BLaER1 treated with 17β-estradiol and CSF1 and Interleukin-3, amounts not matched to agents 10 nM and 100 nM (cell line): Measurements from ENCODE around the gene NLK.
"Not testable (repeated sequence)": the region's sequence is repeated elsewhere in the genome, so short reads cannot be mapped to it uniquely, and the experiment has no call there.

ENCODE experiments used
- H3K27ac ChIP-seq, 11 experiments: shearing (Covaris generic); formaldehyde crosslinking; 2 replicates each; pipeline ENCODE4 v1.8.1; 2022
- H3K27me3 ChIP-seq, 11 experiments: shearing (Covaris generic); formaldehyde crosslinking; 2 replicates each; pipeline ENCODE4 v1.8.1; 2022
- H3K36me3 ChIP-seq, 11 experiments: shearing (Covaris generic); formaldehyde crosslinking; 2 replicates each; pipeline ENCODE4 v1.8.1; 2022
- H3K4me1 ChIP-seq, 10 experiments: shearing (Covaris generic); formaldehyde crosslinking; 2 replicates each; pipeline ENCODE4 v1.8.1; 2022
- H3K4me2 ChIP-seq, 11 experiments: shearing (Covaris generic); formaldehyde crosslinking; 2 replicates each; pipeline ENCODE4 v1.8.1; 2022
- H3K4me3 ChIP-seq, 10 experiments: shearing (Covaris generic); formaldehyde crosslinking; 2 replicates each; pipeline ENCODE4 v1.8.1; 2022
- H3K9ac ChIP-seq, 11 experiments: shearing (Covaris generic); formaldehyde crosslinking; 2 replicates each; pipeline ENCODE4 v1.8.1; 2022
- H3K9me3 ChIP-seq, 11 experiments: shearing (Covaris generic); formaldehyde crosslinking; replicated peaks in 1 of 11; 2 replicates each; pipeline ENCODE4 v1.8.1; 2022
- H4K20me1 ChIP-seq, 11 experiments: shearing (Covaris generic); formaldehyde crosslinking; 2 replicates each; pipeline ENCODE4 v1.8.1; 2022
- Cebpa-rat ChIP-seq, 11 experiments: shearing (Covaris generic); IDR thresholded peaks; 2 replicates each; pipeline ENCODE4 v1.8.1; 2022

The NLK gene

DNA sequence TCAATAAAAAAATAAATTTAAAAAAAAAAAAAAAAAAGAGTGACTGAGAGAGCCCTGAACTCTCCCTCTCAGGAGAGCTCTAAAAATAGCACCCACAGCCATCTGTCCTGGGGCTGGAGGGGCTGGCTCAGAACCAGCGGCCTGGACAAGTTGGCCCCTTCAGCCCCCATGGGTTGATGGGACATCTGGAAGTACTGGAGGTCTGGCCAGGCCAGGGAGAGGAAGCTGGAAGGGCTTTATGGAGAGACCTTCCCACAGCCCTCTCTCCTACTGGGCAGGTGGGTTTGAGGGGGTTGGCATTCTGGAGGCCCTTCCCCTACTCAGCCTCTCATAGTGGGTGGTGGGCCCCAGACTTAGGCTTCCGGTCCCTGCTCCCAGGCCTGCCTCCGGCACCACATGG lies 182.8 kb downstream of the NLK start:
- no peaks in the 10 kb centered on the region for H3K27me3 ChIP-seq
- H3K4me3 ChIP-seq = no peak overlapping the region
- H3K9ac ChIP-seq = no peak overlapping the region
- H3K27ac ChIP-seq = no peak overlapping the region
- H3K4me1 ChIP-seq = no peaks in the 10 kb centered on the region
- H3K9me3 ChIP-seq = peaks cover 0 to 32% (median 11%) of the 10 kb centered on the region in 11 experiments; a peak in 14 of 22 replicates
- H3K4me2 ChIP-seq = no peak overlapping the region
- H4K20me1 ChIP-seq = no peaks in the 10 kb centered on the region
- H3K36me3 ChIP-seq = no peaks in the 10 kb centered on the region
- no peak for TF ChIP-seq Cebpa-rat (IDR thresholded peaks at IDR 0.05)

- Histone ChIP-seq H3K4me2 (no peak overlapping the region), H3K9me3 (peaks cover 0 to 32% (median 11%) of the 10 kb centered on the region in 11 experiments; a peak in 14 of 22 replicates), H3K27me3 (no peaks in the 10 kb centered on the region), H3K4me3 (no peak overlapping the region), H3K4me1 (no peaks in the 10 kb centered on the region), H4K20me1 (no peaks in the 10 kb centered on the region), H3K27ac (no peak overlapping the region), H3K36me3 (no peaks in the 10 kb centered on the region), H3K9ac (no peak overlapping the region)
- TF ChIP-seq Cebpa-rat (IDR thresholded peaks at IDR 0.05) = no peak
Measured at GRCh38 chr17:28225867-28226266, 183.4 kb downstream of the NLK start.

- Histone ChIP-seq H3K9me3 (peaks cover 0 to 28% (median 11%) of the 10 kb centered on the region in 11 experiments; a peak in 14 of 22 replicates), H3K4me2 (no peak overlapping the region), H3K27ac (no peak overlapping the region), H3K9ac (no peak overlapping the region), H3K4me1 (no peaks in the 10 kb centered on the region), H4K20me1 (no peaks in the 10 kb centered on the region), H3K36me3 (no peaks in the 10 kb centered on the region), H3K27me3 (no peaks in the 10 kb centered on the region), H3K4me3 (no peak overlapping the region)
- no peak for TF ChIP-seq Cebpa-rat (IDR thresholded peaks at IDR 0.05)
Measured at GRCh38 chr17:28226563-28227315, 184.3 kb downstream of the NLK start.

DNA sequence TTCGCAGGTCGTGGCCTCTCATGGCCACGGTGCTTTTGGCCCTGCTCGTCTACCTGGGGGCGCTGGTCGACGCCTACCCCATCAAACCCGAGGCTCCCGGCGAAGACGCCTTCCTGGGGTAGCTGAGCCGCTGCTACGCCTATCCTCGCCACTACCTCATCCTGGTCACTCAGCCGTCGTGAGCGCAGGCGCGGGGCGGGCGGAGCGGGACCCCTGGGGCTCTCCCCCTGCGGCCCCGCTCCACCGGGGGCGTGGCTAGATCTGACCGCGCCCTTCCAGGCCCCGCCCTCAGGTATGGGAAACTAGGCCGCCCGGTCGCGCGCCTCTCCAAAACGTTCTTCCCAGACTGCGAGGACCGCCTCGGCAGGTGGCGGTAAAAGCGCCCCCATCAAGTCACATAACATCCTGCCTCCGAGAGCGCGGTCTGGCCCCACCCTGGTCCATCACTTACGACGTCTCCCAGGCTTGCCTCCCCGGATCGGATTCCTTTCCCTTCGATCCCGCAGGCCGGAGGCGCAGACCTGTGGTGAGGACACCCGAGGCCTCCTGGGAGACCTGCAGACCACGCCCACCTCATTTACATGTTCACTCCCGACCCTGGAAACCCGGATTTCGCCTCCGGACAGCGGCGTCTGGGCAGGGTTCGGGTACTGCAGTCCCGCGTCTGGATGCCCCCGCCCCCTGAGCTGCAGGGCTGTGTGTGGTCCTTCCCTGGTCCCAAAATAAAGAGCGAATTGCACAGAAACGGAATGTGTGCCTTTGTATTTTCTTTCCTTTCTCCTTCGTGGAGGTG lies 185.0 kb downstream of the NLK start:
- no peak overlapping the region for H3K27ac ChIP-seq
- no peaks in the 10 kb centered on the region for H4K20me1 ChIP-seq
- H3K27me3 ChIP-seq = no peaks in the 10 kb centered on the region
- no peaks in the 10 kb centered on the region for H3K36me3 ChIP-seq
- H3K9me3 ChIP-seq = peaks cover 0 to 23% (median 8%) of the 10 kb centered on the region in 11 experiments; a peak in 14 of 22 replicates
- no peaks in the 10 kb centered on the region for H3K4me1 ChIP-seq
- H3K4me2 ChIP-seq = no peak overlapping the region
- no peak overlapping the region for H3K9ac ChIP-seq
- H3K4me3 ChIP-seq = no peak overlapping the region
- no peak for TF ChIP-seq Cebpa-rat (IDR thresholded peaks at IDR 0.05)

GRCh38 chr17:28228109-28228840 lies 185.8 kb downstream of the NLK start:
- Histone ChIP-seq H3K36me3 (no peaks in the 10 kb centered on the region), H3K27me3 (no peaks in the 10 kb centered on the region), H4K20me1 (no peaks in the 10 kb centered on the region), H3K9me3 (peaks cover 0 to 18% (median 3%) of the 10 kb centered on the region in 11 experiments; a peak in 7 of 22 replicates), H3K9ac (no peak overlapping the region), H3K4me2 (no peak overlapping the region), H3K4me1 (no peaks in the 10 kb centered on the region), H3K27ac (no peak overlapping the region), H3K4me3 (no peak overlapping the region)
- TF ChIP-seq Cebpa-rat (IDR thresholded peaks at IDR 0.05) = no peak

DNA sequence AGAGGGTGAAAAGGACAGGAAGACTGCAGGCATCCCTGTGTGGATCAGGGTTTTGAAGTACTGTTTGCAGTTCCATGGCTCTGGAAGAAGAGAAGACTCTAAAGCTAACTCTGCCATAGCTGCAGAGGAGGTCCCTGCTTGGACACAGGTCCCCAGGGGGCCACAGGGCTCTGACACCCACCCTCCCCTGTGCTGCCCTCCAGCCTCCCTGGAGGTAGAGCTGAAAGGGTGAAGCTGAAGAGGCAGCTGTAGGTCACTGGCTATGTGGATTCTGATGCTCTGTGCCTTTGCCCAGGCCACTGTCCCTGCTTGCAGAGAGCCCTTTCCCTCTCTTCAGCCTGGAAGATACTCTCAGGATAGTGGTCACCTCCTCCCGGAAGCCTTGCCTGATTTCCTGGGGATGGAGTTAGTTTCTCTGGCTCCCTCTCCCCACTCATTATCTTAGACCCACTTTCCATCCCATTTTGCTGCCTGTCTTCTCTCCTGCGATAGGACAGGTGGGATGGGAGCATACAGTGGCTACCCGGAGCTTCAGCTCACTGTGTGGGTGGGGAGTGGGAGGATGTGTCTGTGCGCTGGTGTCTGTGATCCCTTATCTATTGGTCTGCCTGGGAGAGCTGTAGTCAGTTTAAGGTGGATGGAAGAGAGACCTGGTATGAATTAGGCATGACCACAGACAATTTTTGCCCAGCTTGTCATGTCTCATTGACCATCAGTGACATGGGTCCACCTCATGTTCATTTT lies 186.7 kb downstream of the NLK start:
- no peak overlapping the region for H3K4me3 ChIP-seq
- H3K4me2 ChIP-seq = no peak overlapping the region
- H3K4me1 ChIP-seq = no peaks in the 10 kb centered on the region
- peaks cover 0 to 16% (median 2%) of the 10 kb centered on the region in 11 experiments; a peak in 7 of 22 replicates for H3K9me3 ChIP-seq
- H4K20me1 ChIP-seq = no peaks in the 10 kb centered on the region
- H3K9ac ChIP-seq = no peak overlapping the region
- no peak overlapping the region for H3K27ac ChIP-seq
- H3K27me3 ChIP-seq = no peaks in the 10 kb centered on the region
- H3K36me3 ChIP-seq = no peaks in the 10 kb centered on the region
- TF ChIP-seq Cebpa-rat (IDR thresholded peaks at IDR 0.05) = no peak

DNA sequence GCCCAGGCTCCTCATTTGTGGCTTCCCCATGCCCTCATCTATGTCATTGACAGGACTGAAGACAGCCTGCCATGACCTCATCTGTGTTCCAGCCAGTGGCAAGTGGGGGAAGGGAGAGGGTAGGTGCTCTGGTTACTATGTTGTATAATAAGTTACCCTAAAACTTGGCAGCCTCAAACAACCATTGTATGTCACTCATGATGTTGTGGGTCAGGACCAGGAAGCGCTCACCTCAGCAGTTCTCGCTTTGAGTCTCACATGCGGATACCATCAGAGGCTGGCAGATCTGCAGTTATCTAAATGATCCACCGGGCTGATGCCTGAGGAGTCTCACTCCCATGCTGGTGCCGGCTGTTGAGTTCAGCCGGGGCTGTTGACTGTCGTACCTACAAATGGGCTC lies 187.5 kb downstream of the NLK start:
- H3K9me3 ChIP-seq = peaks cover 0 to 14% (median 0%) of the 10 kb centered on the region in 11 experiments; a peak in 5 of 22 replicates
- no peak for TF ChIP-seq Cebpa-rat (IDR thresholded peaks at IDR 0.05)
- H4K20me1 ChIP-seq = no peaks in the 10 kb centered on the region
- H3K27me3 ChIP-seq = no peaks in the 10 kb centered on the region
- no peak overlapping the region for H3K4me2 ChIP-seq
- H3K4me3 ChIP-seq = no peak overlapping the region
- no peak overlapping the region for H3K27ac ChIP-seq
- H3K9ac ChIP-seq = no peak overlapping the region
- no peaks in the 10 kb centered on the region for H3K36me3 ChIP-seq
- no peaks in the 10 kb centered on the region for H3K4me1 ChIP-seq

GRCh38 chr17:28230607-28231006 lies 188.1 kb downstream of the NLK start:
- H3K4me1 ChIP-seq, H4K20me1 ChIP-seq, H3K4me3 ChIP-seq, H3K36me3 ChIP-seq, H3K27ac ChIP-seq, H3K9ac ChIP-seq, H3K4me2 ChIP-seq, H3K27me3 ChIP-seq: not testable (repeated sequence)
- H3K9me3 ChIP-seq = peaks cover 0 to 10% (median 0%) of the 10 kb centered on the region in 11 experiments; a peak in 5 of 22 replicates

GRCh38 chr17:28231624-28232023 lies 189.1 kb downstream of the NLK start:
- H3K9ac ChIP-seq, H4K20me1 ChIP-seq, H3K4me1 ChIP-seq, H3K27ac ChIP-seq, H3K36me3 ChIP-seq, H3K27me3 ChIP-seq, H3K4me2 ChIP-seq, H3K4me3 ChIP-seq: not testable (repeated sequence)
- H3K9me3 ChIP-seq = peaks cover 0 to 10% (median 0%) of the 10 kb centered on the region in 11 experiments; a peak in 5 of 22 replicates

- H3K27ac ChIP-seq, H3K9me3 ChIP-seq, H3K27me3 ChIP-seq, H3K36me3 ChIP-seq, H3K4me3 ChIP-seq, H3K9ac ChIP-seq, H3K4me1 ChIP-seq, H4K20me1 ChIP-seq, H3K4me2 ChIP-seq: not testable (repeated sequence)
Measured at GRCh38 chr17:28232966-28233870, 190.7 kb downstream of the NLK start.

GRCh38 chr17:28233872-28234856 lies 191.7 kb downstream of the NLK start:
- not testable (repeated sequence) for H3K27ac ChIP-seq, H3K4me2 ChIP-seq, H3K9me3 ChIP-seq, H3K9ac ChIP-seq, H3K36me3 ChIP-seq, H4K20me1 ChIP-seq, H3K4me1 ChIP-seq, H3K4me3 ChIP-seq, H3K27me3 ChIP-seq
